ENCODE measurements around the gene MVK.

MVK gene

GRCh38 chr12:109547286-109547685, 26.3 kb upstream of the MVK start:
- no peak for DNase-seq (ENCODE audit: extremely low read depth, low read depth)
- TF ChIP-seq CTCF (IDR thresholded peaks at IDR 0.05; ENCODE audit: low read depth, low read length): no peak

- TF ChIP-seq CTCF (IDR thresholded peaks at IDR 0.05; ENCODE audit: low read depth, low read length): no peak
- DNase-seq (ENCODE audit: extremely low read depth, low read depth): no peak
Measured at GRCh38 chr12:109548258-109548657, 25.3 kb upstream of the MVK start.

- no peak for TF ChIP-seq CTCF (IDR thresholded peaks at IDR 0.05; ENCODE audit: low read depth, low read length)
- no peak for DNase-seq (ENCODE audit: extremely low read depth, low read depth)
Measured at GRCh38 chr12:109549613-109550270, 23.9 kb upstream of the MVK start.

GRCh38 chr12:109550281-109550680, 23.3 kb upstream of the MVK start:
- no peak for DNase-seq (ENCODE audit: extremely low read depth, low read depth)
- no peak for TF ChIP-seq CTCF (IDR thresholded peaks at IDR 0.05; ENCODE audit: low read depth, low read length)

- TF ChIP-seq CTCF (IDR thresholded peaks at IDR 0.05; ENCODE audit: low read depth, low read length): no peak
- no peak for DNase-seq (ENCODE audit: extremely low read depth, low read depth)
Measured at GRCh38 chr12:109551108-109551507, 22.5 kb upstream of the MVK start.

GRCh38 chr12:109552971-109553370, 20.6 kb upstream of the MVK start:
- no peak for TF ChIP-seq CTCF (IDR thresholded peaks at IDR 0.05; ENCODE audit: low read depth, low read length)
- DNase-seq (ENCODE audit: extremely low read depth, low read depth): no peak

GRCh38 chr12:109553483-109553882, 20.1 kb upstream of the MVK start:
- DNase-seq (ENCODE audit: extremely low read depth, low read depth): no peak
- TF ChIP-seq CTCF (IDR thresholded peaks at IDR 0.05; ENCODE audit: low read depth, low read length): no peak
